ENCODE data around the gene EIF2S3. TPM values are rescaled to one million over a fixed set of nuclear protein-coding genes. Genes with fewer than 3 reads are reported as not detected.

The EIF2S3 gene
- total and polyA plus RNA-seq, 2 of the 4 experiments (the other 2 are of a cell fraction), result 97.9 to 416 TPM

DNA sequence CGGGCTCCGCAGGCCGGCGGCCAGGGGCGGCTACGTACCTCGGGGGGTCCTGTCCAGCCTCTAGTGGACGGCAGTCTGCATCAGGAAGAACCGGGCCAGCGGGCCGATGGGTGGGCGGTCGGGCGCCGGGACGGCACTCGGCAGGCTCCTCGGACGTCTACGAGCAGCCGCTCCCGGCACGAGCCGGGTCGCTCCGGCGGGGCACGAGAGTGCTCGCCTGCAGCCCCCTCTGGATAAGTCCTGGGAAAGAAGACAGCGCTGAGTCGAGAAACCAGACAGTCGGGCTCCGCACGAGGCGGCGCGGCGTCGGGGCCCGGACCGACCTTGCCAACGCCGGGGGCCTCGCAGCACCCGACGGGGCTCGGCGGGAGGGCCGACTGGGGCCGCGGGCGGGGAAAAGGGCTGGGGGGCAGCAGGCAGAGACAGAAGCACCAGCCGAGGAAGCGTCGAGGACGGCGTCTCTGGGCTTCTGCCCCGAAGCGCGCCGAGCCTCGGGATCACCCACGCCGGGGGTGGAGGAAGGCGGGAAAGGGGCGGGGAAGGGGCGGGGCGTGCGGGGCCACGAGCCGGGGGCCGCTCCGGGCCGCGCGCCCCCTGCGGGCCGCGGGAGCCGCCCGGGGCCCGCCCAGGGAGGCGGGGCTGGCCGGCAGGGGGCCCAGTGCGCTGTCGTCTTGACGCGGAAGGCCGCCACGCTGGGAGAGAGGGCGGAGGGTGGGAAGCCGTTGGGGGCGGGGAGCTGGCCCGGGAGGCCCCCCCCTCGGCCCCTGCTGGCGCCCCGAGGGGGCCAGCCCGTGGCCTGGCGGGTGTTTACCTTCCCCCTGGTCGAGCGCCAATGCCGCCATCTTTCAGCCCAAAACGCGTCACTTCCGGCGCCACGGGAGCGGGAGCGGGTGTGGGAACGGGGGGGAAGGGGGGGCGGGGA, 29.7 kb upstream of the EIF2S3 start (continued):
- TF ChIP-seq, protein P1, sequence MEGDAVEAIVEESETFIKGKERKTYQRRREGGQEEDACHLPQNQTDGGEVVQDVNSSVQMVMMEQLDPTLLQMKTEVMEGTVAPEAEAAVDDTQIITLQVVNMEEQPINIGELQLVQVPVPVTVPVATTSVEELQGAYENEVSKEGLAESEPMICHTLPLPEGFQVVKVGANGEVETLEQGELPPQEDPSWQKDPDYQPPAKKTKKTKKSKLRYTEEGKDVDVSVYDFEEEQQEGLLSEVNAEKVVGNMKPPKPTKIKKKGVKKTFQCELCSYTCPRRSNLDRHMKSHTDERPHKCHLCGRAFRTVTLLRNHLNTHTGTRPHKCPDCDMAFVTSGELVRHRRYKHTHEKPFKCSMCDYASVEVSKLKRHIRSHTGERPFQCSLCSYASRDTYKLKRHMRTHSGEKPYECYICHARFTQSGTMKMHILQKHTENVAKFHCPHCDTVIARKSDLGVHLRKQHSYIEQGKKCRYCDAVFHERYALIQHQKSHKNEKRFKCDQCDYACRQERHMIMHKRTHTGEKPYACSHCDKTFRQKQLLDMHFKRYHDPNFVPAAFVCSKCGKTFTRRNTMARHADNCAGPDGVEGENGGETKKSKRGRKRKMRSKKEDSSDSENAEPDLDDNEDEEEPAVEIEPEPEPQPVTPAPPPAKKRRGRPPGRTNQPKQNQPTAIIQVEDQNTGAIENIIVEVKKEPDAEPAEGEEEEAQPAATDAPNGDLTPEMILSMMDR (conservative IDR thresholded peaks at IDR 0.05; ENCODE audit: low read depth, low read length), result peak; percentile 53
